ENCODE data around the gene APMAP.

APMAP gene, protein sequence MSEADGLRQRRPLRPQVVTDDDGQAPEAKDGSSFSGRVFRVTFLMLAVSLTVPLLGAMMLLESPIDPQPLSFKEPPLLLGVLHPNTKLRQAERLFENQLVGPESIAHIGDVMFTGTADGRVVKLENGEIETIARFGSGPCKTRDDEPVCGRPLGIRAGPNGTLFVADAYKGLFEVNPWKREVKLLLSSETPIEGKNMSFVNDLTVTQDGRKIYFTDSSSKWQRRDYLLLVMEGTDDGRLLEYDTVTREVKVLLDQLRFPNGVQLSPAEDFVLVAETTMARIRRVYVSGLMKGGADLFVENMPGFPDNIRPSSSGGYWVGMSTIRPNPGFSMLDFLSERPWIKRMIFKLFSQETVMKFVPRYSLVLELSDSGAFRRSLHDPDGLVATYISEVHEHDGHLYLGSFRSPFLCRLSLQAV

DNA sequence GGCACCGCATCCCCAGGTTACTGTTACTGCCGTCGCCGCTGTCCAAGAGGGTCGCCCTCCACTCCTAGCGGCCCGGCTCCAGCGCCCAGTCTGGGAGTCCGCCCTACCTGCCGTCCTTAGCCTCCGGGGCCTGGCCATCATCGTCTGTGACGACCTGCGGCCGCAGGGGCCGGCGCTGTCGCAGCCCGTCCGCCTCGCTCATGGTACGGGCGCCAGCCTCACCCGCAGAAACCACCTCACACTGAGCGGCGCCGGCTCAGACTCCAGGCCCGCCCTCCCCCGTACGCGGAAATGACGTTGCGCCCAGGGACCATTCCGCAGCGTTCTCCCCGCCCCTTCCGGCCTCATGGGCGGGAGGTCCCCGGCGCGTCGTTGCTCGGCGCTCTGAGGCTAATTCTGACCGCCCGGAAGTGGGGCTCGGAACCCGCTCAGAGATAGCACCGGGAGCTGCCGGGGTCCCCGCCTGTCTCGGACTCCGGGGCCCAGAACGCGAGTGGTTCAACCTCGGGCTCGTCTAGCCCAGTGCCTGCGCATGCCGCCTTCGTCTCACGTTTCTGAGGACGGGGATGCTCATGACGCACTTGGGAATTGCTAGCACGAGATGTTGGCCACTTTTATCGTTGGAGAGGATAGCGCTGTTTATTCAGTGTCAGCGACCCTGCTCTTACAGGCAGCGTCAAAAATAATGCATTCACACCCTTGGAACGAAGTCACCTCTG is at the start of gene APMAP:
Gene APMAP, minus strand, starts transcription at position 265 of the 719 bp plus-strand sequence. Its CDS starts 63 bp downstream, at position 202.
- DNase-seq, result peak; percentile 99

DNA sequence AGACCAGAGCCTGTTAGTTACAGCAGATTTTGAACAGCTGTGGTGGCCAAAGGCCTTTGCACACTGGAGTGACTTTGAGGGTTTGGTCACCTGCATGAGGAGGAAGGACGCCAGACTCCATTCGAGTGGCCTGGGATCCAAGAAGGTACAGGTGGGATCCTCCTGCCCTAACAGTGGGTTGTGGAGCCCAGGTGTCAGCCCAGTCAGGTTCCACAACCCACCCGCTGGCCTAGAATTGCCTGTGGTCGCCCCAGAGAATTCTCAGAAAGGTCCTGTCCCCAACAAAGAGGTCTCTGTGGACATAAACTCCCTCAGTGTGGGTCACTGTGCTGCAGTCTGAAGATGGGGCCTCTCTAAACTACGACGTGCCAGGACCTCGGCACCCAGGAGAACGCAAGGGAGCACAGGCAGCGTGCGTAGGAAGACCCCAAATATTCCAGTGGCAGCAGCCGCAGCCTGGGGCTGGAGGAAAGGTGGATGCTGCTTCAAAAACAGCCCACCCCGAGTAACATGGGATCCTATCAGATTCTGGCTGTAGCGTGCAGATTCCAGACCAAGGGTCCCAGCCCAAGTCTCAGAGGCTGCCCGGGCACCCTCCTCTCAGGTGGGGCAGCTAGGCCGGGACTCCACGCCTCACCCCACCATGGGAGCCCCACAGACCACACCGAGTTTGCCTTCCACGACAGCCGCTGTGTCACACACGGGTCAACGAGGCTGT is 49.4 kb upstream of the APMAP start:
- no peak for DNase-seq

DNA sequence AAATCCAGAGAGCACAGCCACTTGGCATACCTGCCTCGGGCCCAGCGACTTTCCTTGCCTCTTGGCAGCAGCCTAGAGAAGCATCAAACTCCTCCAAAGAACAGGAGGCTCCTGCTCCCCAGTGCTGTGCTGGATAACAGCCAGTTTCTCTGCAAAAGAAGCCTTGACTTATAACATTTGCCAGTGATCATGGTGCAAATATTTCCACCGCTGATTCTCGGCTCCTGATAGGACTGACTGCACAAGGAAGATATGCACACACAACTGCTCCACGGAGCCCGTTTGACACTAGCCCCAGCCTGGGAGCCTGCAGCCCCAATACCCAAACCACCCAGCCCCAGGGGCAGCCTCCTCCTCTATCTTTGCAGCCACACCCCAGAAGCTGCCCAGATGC is 47.9 kb upstream of the APMAP start:
- no peak for DNase-seq

DNA sequence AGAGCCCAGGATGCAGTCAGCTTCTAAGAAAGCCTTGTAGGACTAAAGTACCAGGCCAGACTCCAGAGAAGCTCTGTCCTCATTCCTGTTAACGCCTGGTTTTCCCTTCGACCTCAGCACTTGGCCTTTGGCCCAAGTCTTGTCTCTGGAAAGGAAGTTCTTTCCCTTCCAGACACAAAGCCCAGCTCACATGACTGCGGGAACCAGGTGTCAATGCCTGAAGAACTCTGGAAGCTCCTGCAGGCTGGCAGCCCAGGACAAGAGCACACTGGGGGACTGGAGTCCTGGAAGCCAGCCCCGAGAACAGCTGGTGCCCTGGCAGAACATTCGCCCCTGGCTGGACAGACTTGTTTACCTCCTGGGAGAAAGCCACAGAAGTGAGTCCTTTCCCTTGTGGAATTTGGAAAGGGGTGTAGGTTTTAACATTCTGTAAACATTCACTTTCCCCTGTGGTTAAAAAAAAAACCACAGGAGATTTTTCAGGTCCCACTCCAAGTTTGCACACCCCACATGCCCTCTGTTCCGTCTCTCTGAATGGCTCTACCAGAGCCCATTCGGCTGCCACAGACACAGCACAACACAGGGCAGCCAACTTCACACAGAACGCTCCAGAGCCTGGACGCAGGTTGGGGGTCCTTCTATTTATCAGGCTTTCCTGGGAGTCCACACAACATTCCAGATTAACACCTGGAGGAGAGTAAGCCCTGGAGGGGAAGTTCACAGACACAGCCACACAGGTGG is 47.3 kb upstream of the APMAP start:
- DNase-seq, result no peak

DNA sequence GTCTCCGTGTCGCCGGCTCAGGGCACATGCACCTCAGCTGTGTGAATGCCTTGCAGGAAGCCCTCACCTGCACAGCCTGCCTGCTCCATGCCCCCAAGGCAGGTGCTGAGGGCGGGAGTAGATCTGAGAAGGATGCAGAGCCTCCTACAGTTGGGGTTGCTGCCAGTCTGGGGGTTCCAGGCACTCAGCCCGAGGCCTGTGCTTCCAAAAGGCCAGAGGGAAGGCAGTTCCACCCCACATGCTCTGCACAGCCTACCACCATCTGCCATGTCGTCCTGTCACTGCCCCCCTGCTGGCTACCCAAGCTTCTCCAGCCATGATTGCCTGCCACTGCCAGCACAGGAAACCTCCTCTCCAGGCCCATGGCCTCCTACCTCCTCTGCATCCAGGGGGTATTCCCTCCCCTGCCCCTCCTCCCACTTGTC is 46.1 kb upstream of the APMAP start:
- DNase-seq, result no peak

DNA sequence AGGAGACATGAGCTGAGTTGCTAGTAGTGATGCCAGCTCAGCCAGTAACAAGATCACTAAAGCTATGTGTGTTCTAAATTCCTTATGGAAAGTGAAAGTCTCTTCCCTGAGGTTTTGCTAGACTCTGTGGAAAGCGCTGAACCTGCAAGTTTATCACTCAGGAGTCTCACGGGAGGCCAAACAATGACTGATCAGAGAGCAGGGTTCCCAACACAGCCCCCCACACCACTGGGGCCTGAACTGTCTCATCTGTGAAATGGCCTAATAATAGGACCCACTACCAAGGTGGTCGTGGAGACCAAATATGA is 45.5 kb upstream of the APMAP start:
- DNase-seq, result no peak

DNA sequence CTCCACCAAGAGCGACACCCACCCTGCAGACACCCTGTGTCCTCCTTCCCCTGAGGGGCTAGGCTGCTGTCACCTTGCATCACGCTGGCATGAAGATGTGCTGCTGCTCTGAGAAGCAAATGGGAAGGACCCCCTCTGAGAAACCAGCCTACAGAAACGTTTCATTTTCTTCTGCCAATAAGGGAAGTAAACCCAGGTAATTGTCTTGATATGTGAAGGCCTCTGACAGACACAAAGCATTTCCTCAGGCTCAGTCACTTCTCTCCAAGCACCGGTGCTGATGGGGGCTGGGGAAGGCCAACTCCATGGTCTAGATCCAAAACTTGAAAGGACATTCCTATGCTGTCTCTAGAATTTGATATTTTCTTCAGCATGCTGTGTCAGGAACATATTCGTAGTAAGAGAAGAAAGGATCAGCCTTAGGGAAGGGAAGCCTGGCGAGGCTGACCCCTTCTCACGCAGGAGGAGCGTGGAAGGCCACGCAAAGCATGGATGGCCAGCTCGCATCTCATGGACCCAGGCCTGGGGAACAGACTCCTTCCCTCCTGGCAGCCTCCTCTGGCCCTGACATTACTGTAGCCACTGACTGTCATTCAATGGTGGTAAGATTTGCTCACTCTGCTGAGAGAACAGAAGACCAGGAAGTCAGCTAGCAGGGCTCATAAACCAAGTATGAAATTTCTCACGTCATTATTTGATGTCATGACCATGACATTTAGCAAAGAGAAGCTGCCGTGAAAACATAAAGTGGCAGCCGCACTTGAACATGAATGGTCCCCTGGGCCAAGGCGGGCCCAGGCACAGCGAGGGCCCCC is 44.9 kb upstream of the APMAP start:
- peak; percentile 50 for DNase-seq

DNA sequence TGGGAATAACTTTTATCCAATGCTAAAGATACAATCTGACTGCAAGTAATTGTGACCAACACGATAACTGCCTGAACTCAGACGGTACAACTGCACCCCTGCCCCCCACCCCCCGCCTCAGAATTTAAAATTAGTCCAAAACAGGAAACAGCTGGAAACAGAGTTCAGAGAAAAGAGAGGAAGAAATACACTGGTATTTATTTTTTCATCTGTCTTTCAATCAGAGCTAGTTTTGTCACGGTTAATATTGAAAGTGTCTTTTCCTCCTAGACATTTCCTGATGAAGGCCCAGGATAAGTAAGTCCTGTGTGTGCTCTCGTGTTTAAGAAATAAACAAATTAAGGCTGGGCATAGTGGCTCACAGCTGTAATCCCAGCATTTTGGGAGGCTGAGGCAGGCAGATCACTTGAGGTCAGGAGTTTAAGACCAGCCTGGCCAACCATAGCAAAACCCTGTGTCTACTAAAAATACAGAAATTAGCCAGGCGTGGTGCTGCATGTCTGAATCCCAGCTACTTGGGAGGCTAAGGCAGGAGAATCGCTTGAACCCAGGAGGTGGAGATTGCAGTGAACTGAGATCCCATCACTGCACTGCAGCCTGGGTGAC is 43.9 kb upstream of the APMAP start:
- no peak for DNase-seq

DNA sequence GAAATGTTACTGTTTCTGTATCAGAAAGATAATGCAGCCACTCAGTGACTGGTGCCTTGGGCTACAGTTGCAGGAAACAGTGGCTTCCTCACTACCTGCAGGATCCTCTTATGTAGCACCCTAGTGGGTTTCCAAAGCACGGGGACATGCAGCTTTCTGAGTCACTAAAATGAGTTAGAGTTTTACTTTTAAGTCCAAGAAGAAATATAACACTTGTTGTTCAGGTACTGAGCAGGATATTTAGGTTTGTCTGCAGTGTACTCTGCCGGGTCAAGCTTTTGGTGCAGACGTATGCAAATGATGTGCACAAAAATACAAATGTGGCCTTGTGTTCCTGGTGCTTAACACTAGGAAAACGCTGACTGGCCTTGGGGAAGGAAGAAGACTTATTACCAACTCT is 43.4 kb upstream of the APMAP start:
- DNase-seq, result no peak

DNA sequence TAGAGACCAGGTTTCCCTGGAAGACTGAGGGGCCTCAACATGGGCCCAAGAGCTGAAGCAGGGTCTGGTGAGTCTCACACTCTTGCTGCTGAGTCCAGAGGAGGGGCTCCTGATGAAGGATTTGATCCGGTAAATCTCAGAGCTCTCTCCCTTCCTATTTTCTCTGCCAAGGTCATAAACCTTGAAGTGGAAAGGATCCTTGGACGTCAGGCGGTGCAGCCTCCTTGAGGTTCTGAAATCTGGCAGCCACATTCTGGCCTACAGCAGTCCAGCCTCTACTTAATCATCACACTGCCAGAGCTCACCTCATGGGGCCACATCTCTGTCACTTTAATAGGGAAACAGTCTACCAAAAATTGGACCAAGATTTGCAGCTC is 41.4 kb upstream of the APMAP start:
- DNase-seq, result no peak

DNA sequence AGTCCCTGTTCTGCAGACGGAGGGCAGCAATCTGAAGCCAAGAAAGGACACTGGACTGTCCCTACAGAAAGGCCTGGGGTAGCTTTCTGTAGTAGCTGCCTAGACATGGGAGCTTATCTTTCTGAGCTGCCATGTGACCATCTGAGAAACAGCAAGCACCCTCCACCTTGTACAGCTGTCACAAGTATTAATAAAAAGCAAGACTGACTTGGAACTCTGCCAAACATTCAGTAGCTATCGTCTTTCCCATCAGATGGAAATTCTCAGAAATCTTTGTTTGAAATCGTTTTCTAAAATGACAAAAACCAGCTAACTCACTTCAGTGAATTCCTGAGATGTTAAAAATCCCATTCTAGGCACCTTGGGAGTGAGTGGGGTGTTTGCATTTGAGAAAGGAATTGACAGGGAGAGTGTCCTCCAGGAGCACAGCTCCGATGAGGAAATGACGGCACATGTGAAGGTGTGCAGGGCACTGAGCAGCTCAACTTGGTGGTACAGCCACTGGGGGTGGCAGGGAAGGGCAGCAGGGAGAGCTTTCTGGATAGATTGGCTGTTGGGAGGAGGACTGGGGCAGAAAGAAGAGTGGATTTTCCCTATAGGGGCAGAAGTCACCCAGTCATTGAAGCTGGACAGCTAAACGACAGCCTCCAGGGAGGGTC is 40.8 kb upstream of the APMAP start:
- peak; percentile 55 for DNase-seq

DNA sequence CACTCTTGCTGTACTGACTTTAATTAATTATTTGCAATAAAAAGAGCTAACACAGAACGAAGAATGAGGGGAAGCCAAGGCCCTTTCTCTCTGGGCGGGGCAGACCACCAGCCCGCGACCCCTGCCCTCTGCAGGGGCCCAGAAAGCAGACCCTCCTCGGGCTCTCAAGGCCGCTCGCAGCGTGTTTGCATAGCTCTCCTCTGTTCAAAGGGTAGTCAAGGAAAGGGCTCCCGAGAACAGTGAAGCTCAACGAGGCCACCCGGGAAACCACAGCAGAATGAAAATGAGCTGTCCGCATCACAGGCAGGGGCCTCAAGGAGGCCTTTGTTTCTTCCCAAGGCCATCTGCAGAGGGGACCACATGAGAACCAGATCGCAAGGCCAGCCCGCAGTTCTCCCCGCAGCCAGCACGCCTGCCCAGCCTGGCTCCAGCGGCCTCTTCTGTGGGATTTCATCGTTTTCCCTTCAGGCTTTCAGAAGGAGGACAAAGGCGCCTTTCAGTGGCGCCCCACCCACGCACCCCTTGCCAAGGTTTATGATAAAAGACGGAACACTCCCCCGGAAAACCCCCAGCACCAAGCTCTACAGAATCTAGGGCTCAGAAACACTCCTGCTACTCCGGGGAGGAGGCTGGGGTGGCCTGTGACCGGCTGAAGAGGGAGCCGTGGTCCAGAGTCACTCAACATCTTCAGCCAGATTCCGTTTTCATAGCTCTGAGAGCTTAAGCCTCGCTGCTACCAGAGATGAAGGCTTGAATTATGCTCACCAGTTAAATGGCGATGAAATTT is 40.1 kb upstream of the APMAP start:
- peak; percentile 64 for DNase-seq

DNA sequence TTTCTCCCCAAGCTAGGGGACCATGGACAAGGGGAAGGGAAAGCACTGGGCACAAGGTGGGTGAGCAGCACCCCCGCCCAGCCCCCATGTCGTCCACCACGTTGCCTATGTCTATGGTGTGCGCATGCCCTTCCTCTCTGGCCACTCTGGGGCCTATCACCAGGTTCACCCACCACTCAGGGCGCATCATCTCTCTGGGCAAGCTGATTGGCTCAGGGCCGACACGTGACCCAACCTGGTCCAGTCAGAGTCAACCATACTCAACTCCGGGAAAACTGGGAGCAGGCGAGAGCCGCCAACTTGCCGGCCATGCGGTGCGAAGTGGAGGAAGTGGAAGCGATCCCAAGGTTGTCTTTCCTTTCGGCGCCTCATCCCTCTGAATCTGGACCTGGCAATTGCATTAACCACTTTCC is 39.5 kb upstream of the APMAP start:
- no peak for DNase-seq

DNA sequence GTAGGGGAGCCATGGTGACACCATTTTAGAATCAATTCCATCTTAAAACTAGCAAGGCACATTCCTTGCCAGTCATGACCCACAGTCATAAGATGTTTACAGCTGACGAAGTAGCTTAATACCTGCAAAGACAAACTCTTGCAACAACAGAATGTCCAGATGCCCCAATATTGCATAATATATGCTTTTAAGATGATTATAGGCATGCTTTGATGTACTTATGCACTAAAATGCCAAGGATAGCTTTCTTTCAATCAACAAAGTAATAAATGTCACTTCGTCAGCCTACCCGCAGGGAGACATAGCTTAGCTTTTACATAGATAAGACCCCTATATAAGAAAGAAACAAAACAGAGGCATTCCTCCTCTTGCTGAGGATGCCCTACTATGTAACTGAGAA is 38.7 kb upstream of the APMAP start:
- no peak for DNase-seq

DNA sequence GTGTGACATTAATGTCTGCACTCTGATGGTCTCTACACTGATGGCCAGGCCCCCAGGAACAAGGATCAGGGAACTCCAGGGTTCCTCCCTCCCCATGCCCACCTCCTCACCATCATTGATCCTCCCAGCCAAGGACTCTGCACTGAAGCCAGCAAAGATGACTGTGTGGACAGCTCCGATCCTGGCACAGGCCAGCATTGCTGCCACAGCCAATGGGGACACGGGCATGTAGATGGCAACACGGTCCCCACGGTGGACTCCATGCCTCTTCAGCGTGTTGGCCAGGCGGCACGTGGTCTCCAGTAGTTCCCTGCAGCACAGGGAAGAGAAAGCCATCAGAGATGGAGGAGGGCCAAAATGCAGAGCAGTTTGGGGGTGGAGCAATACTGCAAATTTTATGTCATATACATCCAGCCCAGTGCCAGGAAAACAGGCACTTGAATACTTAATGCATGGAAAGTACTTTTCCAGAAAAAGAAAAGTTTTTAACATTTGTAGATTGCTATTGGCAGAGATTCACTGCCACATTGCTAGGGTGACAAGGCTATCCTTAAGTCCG is 38.2 kb upstream of the APMAP start:
- DNase-seq, result no peak

DNA sequence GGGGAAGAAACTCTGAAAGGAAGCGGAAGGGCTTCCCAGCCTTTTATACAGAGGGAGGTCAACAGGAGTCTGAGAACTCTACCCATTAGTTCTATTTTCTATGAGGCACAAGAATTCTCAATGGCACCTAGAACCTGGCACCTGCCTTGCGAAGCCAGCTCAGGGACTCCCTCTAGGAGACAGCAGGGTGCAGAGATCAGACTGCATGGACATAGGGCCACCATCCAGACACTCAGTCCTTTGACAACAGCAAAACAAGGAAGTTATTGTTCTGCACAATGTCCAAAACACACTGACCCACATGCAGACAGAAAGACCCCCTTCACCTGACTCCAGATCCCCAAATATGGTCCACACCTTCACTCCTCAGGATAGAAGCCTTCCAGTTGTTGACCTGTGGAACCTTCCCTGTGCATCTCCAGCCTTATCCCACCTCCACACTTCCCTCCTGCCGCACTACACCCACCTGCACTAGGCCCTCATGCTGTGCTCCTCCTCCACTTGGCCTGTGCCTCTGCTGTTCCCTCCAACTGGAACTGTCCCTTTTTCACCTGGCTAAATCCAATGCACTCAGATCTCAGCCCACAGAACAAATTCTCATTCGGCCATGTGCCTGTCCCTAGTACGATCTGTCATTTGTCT is 37.6 kb upstream of the APMAP start:
- DNase-seq, result no peak

DNA sequence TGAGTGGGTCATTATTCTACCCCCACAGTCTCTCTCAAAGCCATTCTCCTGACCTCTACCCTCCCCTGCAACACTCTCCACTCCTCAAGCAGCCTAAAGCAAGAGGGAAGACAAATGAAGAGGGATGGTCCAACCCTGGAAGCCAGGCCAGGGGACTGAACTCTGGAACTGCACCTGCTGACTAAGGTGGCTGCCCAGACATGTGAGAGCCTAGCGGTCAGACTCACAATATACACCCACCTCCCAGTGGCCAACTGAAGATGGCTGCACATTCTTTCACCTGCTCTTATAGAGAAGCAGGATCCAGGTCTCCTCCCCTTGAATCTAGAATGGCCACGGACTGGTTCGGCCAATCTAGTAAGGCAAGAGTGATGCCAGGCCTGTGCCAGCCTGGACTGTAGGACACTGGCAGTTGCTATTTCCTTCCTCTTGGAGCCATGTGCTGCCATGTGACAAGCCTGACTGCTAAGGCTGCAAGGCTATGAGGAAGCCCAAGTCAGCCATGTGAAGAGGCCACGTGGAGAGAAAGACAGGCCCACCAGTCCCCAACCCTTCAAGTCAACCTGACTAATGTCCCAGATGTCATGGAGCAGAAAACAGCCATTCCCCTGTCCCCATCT is 33.5 kb upstream of the APMAP start:
- no peak for DNase-seq

DNA sequence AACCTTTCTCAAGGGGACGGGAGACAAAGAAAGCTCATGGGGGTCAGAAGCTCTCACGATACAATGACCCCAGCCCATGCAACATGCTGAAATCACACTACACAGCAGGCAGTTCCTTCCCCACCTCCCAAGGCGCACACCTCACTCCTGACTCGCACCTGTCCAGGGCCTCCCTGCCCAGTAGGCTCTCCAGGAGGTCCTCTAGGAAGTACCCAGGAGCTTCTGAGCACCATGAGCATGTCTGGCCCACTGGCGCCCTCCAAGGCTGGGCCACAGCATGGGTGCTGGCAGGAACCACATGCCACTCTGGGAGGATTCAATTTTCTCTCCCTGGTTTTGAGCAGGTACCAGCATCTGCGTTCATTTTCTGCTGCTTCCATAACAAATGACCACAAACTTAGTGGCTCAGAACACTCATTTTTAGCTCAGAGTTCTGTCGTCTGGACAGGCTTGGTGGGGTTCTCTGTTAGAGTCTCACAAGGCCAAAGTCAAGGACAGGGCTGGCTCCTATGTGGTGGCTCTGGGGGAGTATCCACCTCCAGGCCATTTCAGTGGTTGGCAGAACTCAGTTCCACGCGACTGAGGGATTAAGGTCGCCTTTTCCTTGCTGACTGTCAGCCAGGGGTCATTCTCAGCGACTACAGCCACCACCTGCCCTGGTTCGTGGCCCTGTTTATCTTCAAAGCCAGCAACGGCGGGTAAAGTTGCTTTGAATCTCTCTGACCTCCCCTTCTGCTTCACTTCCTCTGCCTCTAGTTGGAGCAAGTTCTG is 32.7 kb upstream of the APMAP start:
- DNase-seq, result no peak

Data from eye (tissue), 1 donor.